IgD-negative memory B cell (primary cell): ENCODE results near the gene PRAMEF11. TPM values are rescaled to one million over a fixed set of nuclear protein-coding genes. Genes with fewer than 3 reads are reported as not detected.
A peak's percentile ranks its signal among the peaks of the same experiment; 100 is the strongest.
"Not testable (repeated sequence)": the region's sequence is repeated elsewhere in the genome, so short reads cannot be mapped to it uniquely, and the experiment has no call there.

Source experiments
- H3K27ac Mint-ChIP-seq, 3 donors: one replicate each; pipeline ENCODE4 v1.8.0; 2020 to 2022; ENCODE audit warnings: mild to moderate bottlenecking in 3 of 3, mixed read lengths in 3 of 3, moderate library complexity in 1 of 3
- H3K27me3 Mint-ChIP-seq: one replicate; pipeline ENCODE4 v1.8.0; 2021; ENCODE audit warnings: mixed read lengths
- H3K36me3 Mint-ChIP-seq: one replicate; pipeline ENCODE4 v1.8.0; 2020; ENCODE audit warnings: mild to moderate bottlenecking, mixed read lengths
- H3K4me1 Mint-ChIP-seq, 3 donors: one replicate each; pipeline ENCODE4 v1.8.0; 2020 to 2022; ENCODE audit warnings: mixed read lengths in 3 of 3, mild to moderate bottlenecking in 1 of 3
- H3K4me3 Mint-ChIP-seq, 4 donors: one replicate each; pipeline ENCODE4 v1.8.0; 2020 to 2022; ENCODE audit warnings: mild to moderate bottlenecking in 4 of 4, mixed read lengths in 4 of 4, moderate library complexity in 3 of 4
- H3K9me3 Mint-ChIP-seq, 3 donors: one replicate each; pipeline ENCODE4 v1.8.0; 2020 to 2021; ENCODE audit warnings: mixed read lengths in 3 of 3, mild to moderate bottlenecking in 1 of 3
- polyA plus RNA-seq: library from polyadenylated mRNA; unstranded; fragments of 300-500 nt; fragmentation: Illumina TruSeq; gene quantifications from one replicate; pipeline ENCODE4 v1.2.3, GENCODE V29; 2021

Gene PRAMEF11
- not detected for polyA plus RNA-seq

- H3K27ac Mint-ChIP-seq, H3K4me3 Mint-ChIP-seq, H3K4me1 Mint-ChIP-seq, H3K36me3 Mint-ChIP-seq, H3K27me3 Mint-ChIP-seq, H3K9me3 Mint-ChIP-seq: not testable (repeated sequence)
Measured at GRCh38 chr1:12831310-12831709, at the start of gene PRAMEF11. Gene PRAMEF11, minus strand, starts transcription at chr1:12831410. Its CDS starts 2,621 bp downstream, at chr1:12828789.

- H3K4me3 Mint-ChIP-seq, H3K4me1 Mint-ChIP-seq, H3K27me3 Mint-ChIP-seq, H3K36me3 Mint-ChIP-seq, H3K27ac Mint-ChIP-seq, H3K9me3 Mint-ChIP-seq: not testable (repeated sequence)
Measured at GRCh38 chr1:12878453-12878852, 47.2 kb upstream of the PRAMEF11 start.

- H3K36me3 Mint-ChIP-seq, H3K4me1 Mint-ChIP-seq, H3K27ac Mint-ChIP-seq, H3K9me3 Mint-ChIP-seq, H3K4me3 Mint-ChIP-seq, H3K27me3 Mint-ChIP-seq: not testable (repeated sequence)
Measured at GRCh38 chr1:12863131-12863880, 32.1 kb upstream of the PRAMEF11 start.

- not testable (repeated sequence) for H3K27me3 Mint-ChIP-seq, H3K4me3 Mint-ChIP-seq, H3K27ac Mint-ChIP-seq, H3K36me3 Mint-ChIP-seq, H3K9me3 Mint-ChIP-seq, H3K4me1 Mint-ChIP-seq
Measured at GRCh38 chr1:12856786-12857185, 25.6 kb upstream of the PRAMEF11 start, which contains the start of gene PRAMEF2. Gene PRAMEF2, plus strand, starts transcription at chr1:12857086. Its CDS starts 1,924 bp downstream, at chr1:12859010.

- Mint-ChIP-seq H3K4me1 (no peaks in the 10 kb centered on the region), H3K36me3 (peaks cover 1% of the 10 kb centered on the region), H3K27ac (no peak overlapping the region), H3K27me3 (no peaks in the 10 kb centered on the region), H3K4me3 (no peak overlapping the region), H3K9me3 (no peaks in the 10 kb centered on the region)
Measured at GRCh38 chr1:12851779-12852178, 20.6 kb upstream of the PRAMEF11 start.

- not testable (repeated sequence) for H3K27me3 Mint-ChIP-seq, H3K4me1 Mint-ChIP-seq, H3K9me3 Mint-ChIP-seq, H3K27ac Mint-ChIP-seq, H3K36me3 Mint-ChIP-seq, H3K4me3 Mint-ChIP-seq
Measured at GRCh38 chr1:12848620-12849019, 17.4 kb upstream of the PRAMEF11 start, which contains the start of gene HNRNPCL1. Gene HNRNPCL1, minus strand, starts transcription at chr1:12848720. Its CDS starts 431 bp downstream, at chr1:12848289.

GRCh38 chr1:12833251-12833650, 2.0 kb upstream of the PRAMEF11 start:
- not testable (repeated sequence) for H3K27me3 Mint-ChIP-seq, H3K36me3 Mint-ChIP-seq, H3K4me3 Mint-ChIP-seq, H3K27ac Mint-ChIP-seq, H3K4me1 Mint-ChIP-seq, H3K9me3 Mint-ChIP-seq

GRCh38 chr1:12819061-12819460, 12.1 kb downstream of the PRAMEF11 start:
- not testable (repeated sequence) for H3K9me3 Mint-ChIP-seq, H3K27ac Mint-ChIP-seq, H3K36me3 Mint-ChIP-seq, H3K4me1 Mint-ChIP-seq, H3K27me3 Mint-ChIP-seq, H3K4me3 Mint-ChIP-seq

GRCh38 chr1:12811409-12811784, 19.8 kb downstream of the PRAMEF11 start:
- Mint-ChIP-seq H3K4me3 (no peak overlapping the region), H3K27me3 (peaks cover 7% of the 10 kb centered on the region), H3K9me3 (peaks cover under 1 to 7% (median 4%) of the 10 kb centered on the region in 3 donors), H3K36me3 (no peaks in the 10 kb centered on the region), H3K27ac (no peak overlapping the region), H3K4me1 (peaks cover 0 to 4% (median 0%) of the 10 kb centered on the region in 3 donors)

- H3K27me3 Mint-ChIP-seq = peaks cover 8% of the 10 kb centered on the region
- no peak overlapping the region for H3K4me3 Mint-ChIP-seq
- H3K36me3 Mint-ChIP-seq = no peaks in the 10 kb centered on the region
- peaks cover 2 to 7% (median 4%) of the 10 kb centered on the region in 3 donors for H3K9me3 Mint-ChIP-seq
- no peak overlapping the region for H3K27ac Mint-ChIP-seq
- peaks cover 0 to 4% (median 0%) of the 10 kb centered on the region in 3 donors for H3K4me1 Mint-ChIP-seq
Measured at GRCh38 chr1:12810691-12811408, 20.4 kb downstream of the PRAMEF11 start.

- Mint-ChIP-seq H3K9me3 (peaks cover 5 to 10% (median 7%) of the 10 kb centered on the region in 3 donors), H3K27ac (no peak overlapping the region), H3K27me3 (peaks cover 11% of the 10 kb centered on the region), H3K4me1 (peaks cover 0 to 4% (median 0%) of the 10 kb centered on the region in 3 donors), H3K4me3 (no peak overlapping the region), H3K36me3 (no peaks in the 10 kb centered on the region)
Measured at GRCh38 chr1:12809933-12810332, 21.3 kb downstream of the PRAMEF11 start.

- H3K4me1 Mint-ChIP-seq = peaks cover 0 to 3% (median 0%) of the 10 kb centered on the region in 3 donors
- no peak overlapping the region for H3K27ac Mint-ChIP-seq
- peaks cover 0 to 5% (median 1%) of the 10 kb centered on the region in 3 donors for H3K9me3 Mint-ChIP-seq
- peaks cover 4% of the 10 kb centered on the region for H3K27me3 Mint-ChIP-seq
- no peak overlapping the region for H3K4me3 Mint-ChIP-seq
- no peaks in the 10 kb centered on the region for H3K36me3 Mint-ChIP-seq
Measured at GRCh38 chr1:12799730-12800129, 31.5 kb downstream of the PRAMEF11 start.

- no peaks in the 10 kb centered on the region for H3K9me3 Mint-ChIP-seq
- H3K27me3 Mint-ChIP-seq = peaks cover 4% of the 10 kb centered on the region
Measured at GRCh38 chr1:12798911-12799310, 32.3 kb downstream of the PRAMEF11 start.

GRCh38 chr1:12791097-12791496, 40.1 kb downstream of the PRAMEF11 start, which contains the start of gene PRAMEF1:
Gene PRAMEF1, plus strand, starts transcription at chr1:12791397. Its CDS starts 1,831 bp downstream, at chr1:12793228.
- peak within 1 kb of the TSS in 1 of 4 donors; percentile 5 for H3K4me3 Mint-ChIP-seq
- not testable (repeated sequence) for H3K9me3 Mint-ChIP-seq, H3K36me3 Mint-ChIP-seq, H3K27ac Mint-ChIP-seq, H3K27me3 Mint-ChIP-seq, H3K4me1 Mint-ChIP-seq

More at GRCh38 chr1:12798911-12799310, 32.3 kb downstream of the PRAMEF11 start:
- H3K4me1 Mint-ChIP-seq = peaks cover 0 to 3% (median 0%) of the 10 kb centered on the region in 3 donors
- no peak overlapping the region for H3K27ac Mint-ChIP-seq
- no peaks in the 10 kb centered on the region for H3K36me3 Mint-ChIP-seq
- H3K4me3 Mint-ChIP-seq = no peak overlapping the region

GRCh38 chr1:12784729-12785128, 46.5 kb downstream of the PRAMEF11 start:
- peak overlapping the region in 1 of 4 donors; percentile 68 for H3K4me3 Mint-ChIP-seq
- not testable (repeated sequence) for H3K4me1 Mint-ChIP-seq, H3K36me3 Mint-ChIP-seq, H3K27me3 Mint-ChIP-seq, H3K27ac Mint-ChIP-seq
- H3K9me3 Mint-ChIP-seq = peaks cover 5 to 19% (median 12%) of the 10 kb centered on the region in 3 donors
